Activated T-cell treated with anti-CD3 and anti-CD28 coated beads, Interleukin-2, amount 50 U/mL, for 24 hours (primary cell): ENCODE results near the gene IQSEC1.

Source experiments
- DNase-seq: peaks from one replicate; pipeline ENCODE4 v3.0.0-alpha.2; 2020
- H3K27ac Mint-ChIP-seq: 2 replicates; pipeline ENCODE4 v1.8.0; 2020; ENCODE audit warnings: mild to moderate bottlenecking, mixed read lengths
- H3K27me3 Mint-ChIP-seq: 2 replicates; pipeline ENCODE4 v1.8.0; 2020; ENCODE audit warnings: mixed read lengths
- H3K36me3 Mint-ChIP-seq: 2 replicates; pipeline ENCODE4 v1.8.0; 2020; ENCODE audit warnings: low read depth, mixed read lengths
- H3K4me1 Mint-ChIP-seq: 2 replicates; pipeline ENCODE4 v1.8.0; 2020; ENCODE audit warnings: low read depth, mixed read lengths
- H3K4me3 Mint-ChIP-seq: 2 replicates; pipeline ENCODE4 v1.8.0; 2020; ENCODE audit warnings: mild to moderate bottlenecking, moderate library complexity, mixed read lengths
- H3K9me3 Mint-ChIP-seq: 2 replicates; pipeline ENCODE4 v1.8.0; 2020; ENCODE audit warnings: mixed read lengths

Gene IQSEC1

DNA sequence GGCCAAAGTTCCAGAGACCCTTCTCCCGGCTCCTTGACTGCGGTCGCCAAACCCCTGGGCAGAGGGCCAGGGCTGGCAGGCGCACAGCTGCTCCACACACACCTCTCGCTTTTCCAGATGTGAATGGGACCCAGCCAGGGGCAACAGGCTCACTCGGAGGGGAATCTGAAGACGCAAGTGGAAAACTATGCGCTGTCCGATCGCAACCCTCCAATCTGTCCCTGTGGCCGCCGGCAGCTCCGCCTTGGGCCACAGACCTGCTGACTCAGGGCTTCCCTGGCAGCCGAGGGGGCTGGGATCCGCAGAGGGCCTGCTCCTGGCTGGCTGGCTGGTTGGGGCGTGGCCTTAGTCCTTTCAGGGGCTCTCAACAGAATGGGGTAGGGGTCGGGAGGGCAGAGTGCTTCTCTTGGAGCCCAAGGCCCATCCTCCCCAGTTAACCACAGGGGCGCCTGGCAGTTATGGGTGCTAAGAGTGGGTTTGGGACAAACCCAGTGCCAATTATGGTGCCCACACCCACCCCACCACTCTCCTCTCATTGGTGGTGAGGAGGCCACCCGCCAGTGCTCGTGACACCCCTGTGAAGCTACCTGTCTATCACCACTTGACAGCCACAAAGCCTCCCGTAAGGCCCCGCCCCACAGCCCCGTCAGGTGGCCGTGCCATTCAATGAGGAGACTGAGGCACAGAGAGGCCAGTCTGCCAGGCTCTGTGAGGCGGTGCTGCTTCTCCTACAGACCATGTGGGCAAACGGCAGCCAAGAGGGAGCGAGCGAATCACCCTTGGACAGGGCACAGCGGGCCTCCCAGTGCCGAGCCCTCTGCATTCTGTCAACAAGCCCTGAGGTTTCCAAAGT lies 53.8 kb downstream of the IQSEC1 start:
- H3K4me3 Mint-ChIP-seq, result no peak overlapping the region
- H3K36me3 Mint-ChIP-seq, result no peaks in the 10 kb centered on the region
- no peak overlapping the region for H3K27ac Mint-ChIP-seq
- no peak for DNase-seq
- H3K4me1 Mint-ChIP-seq, result peaks cover 28% of the 10 kb centered on the region
- H3K27me3 Mint-ChIP-seq, result no peaks in the 10 kb centered on the region
- H3K9me3 Mint-ChIP-seq, result no peaks in the 10 kb centered on the region

- no peak for DNase-seq
- no peak overlapping the region for H3K4me3 Mint-ChIP-seq
- no peaks in the 10 kb centered on the region for H3K9me3 Mint-ChIP-seq
- H3K36me3 Mint-ChIP-seq, result no peaks in the 10 kb centered on the region
- no peaks in the 10 kb centered on the region for H3K27me3 Mint-ChIP-seq
- H3K4me1 Mint-ChIP-seq, result peaks cover 36% of the 10 kb centered on the region
- H3K27ac Mint-ChIP-seq, result peak overlapping the region; percentile 57
Measured at GRCh38 chr3:13018561-13019242, 54.5 kb downstream of the IQSEC1 start.

- H3K36me3 Mint-ChIP-seq, result peaks cover 4% of the 10 kb centered on the region
- no peak overlapping the region for H3K4me3 Mint-ChIP-seq
- no peaks in the 10 kb centered on the region for H3K9me3 Mint-ChIP-seq
- no peak for DNase-seq
- peak overlapping the region; percentile 57 for H3K27ac Mint-ChIP-seq
- no peaks in the 10 kb centered on the region for H3K27me3 Mint-ChIP-seq
- H3K4me1 Mint-ChIP-seq, result peaks cover 43% of the 10 kb centered on the region
Measured at GRCh38 chr3:13018043-13018451, 55.2 kb downstream of the IQSEC1 start.

DNA sequence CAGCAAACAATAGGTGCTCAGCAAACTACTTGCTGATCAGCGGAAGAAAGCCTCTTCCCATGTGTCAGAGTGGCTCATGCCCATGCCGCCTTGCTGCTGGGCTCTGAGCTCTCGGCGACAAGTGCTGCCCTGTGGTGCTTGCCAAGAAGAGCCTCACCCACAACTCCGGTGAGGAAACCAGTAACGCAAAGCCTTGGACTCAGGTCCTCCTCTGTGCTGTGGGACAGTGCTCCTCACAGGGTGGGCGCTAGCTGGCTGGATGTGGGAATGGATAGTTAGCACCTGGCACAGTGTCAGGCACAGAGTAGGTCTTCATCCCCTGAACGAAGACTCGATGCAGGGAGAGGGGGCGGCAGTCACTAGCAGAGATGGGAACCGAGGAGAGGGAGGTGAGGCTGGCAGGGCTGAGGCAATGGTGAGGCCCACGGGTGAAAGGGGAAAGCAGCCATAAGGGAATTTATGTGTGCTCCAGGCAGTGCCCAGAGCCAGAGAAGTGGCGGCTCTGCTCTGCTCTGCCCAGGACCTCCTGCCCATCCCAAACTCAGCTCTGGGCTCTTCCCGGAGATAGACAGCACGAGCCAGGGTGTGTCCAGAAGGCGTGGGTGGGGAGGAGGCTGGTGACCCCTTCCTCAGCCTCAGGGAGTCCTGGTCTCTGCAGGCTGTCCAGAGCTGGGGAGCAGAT lies 55.7 kb downstream of the IQSEC1 start:
- Mint-ChIP-seq H3K4me1 (peaks cover 46% of the 10 kb centered on the region), H3K27me3 (no peaks in the 10 kb centered on the region), H3K9me3 (no peaks in the 10 kb centered on the region), H3K4me3 (no peak overlapping the region), H3K36me3 (peaks cover 5% of the 10 kb centered on the region), H3K27ac (peak overlapping the region; percentile 96)
- peak; percentile 29 for DNase-seq

DNA sequence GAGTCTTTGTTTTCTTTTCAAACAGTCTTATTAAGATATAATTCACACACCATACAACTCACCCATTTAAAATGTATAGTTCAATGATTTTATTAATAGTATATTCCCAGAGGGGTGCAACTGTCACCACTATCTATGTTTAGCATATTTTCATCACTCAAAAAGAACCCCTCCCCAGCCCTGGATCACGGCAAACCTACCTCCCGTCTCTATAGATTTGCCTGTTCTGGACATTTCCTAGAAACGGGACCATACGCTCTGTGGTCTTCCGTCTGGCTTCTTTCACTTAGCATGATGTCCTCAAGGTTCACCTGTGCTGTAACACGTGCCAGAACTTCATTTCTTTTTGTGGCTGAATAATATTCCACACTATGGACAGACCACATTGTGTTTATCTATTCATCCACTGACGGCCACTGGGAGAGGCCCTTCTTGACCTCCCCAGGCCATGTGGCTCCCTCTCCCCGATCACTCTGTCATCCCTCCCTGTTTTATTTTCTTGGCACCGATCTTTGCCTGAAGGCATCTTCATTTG lies 56.4 kb downstream of the IQSEC1 start:
- H3K9me3 Mint-ChIP-seq, result no peaks in the 10 kb centered on the region
- no peaks in the 10 kb centered on the region for H3K27me3 Mint-ChIP-seq
- DNase-seq, result no peak
- peaks cover 10% of the 10 kb centered on the region for H3K36me3 Mint-ChIP-seq
- peaks cover 53% of the 10 kb centered on the region for H3K4me1 Mint-ChIP-seq
- peak overlapping the region; percentile 76 for H3K4me3 Mint-ChIP-seq
- peak overlapping the region; percentile 96 for H3K27ac Mint-ChIP-seq

DNA sequence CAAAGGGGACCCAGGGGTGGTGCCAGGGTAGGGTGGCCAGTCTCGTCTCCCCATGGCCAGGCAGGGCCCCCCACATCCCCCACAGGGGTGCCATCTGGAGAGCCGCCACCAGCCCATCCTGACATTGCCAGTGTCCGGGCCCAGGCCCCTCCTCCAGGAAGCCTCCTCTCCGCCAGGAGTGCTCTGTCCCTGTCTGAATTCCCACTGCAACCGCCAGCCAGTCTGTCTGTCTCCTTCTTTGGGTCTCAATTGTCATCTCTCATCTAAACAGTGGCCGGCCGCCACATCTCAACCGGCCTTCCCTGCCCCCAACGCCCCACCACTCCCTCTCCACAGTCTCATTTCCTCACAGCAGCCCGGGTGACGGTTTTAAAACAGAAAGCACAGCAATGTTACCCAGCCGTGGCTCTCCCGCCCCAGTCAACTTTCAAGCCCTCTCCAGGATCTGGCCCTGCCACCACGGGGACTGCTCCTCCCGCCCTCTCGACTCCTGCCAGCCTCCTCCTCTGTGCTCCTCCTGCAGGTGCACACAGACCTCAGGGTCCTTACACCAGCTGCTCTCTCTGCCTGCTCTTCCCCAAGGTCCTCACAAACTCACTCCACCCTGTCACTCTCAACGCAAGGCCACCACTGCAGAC lies 57.0 kb downstream of the IQSEC1 start:
- Mint-ChIP-seq H3K36me3 (peaks cover 10% of the 10 kb centered on the region), H3K4me1 (peaks cover 59% of the 10 kb centered on the region), H3K9me3 (no peaks in the 10 kb centered on the region), H3K27ac (peak overlapping the region; percentile 96), H3K27me3 (no peaks in the 10 kb centered on the region), H3K4me3 (peak overlapping the region; percentile 76)
- peak; percentile 73 for DNase-seq

DNA sequence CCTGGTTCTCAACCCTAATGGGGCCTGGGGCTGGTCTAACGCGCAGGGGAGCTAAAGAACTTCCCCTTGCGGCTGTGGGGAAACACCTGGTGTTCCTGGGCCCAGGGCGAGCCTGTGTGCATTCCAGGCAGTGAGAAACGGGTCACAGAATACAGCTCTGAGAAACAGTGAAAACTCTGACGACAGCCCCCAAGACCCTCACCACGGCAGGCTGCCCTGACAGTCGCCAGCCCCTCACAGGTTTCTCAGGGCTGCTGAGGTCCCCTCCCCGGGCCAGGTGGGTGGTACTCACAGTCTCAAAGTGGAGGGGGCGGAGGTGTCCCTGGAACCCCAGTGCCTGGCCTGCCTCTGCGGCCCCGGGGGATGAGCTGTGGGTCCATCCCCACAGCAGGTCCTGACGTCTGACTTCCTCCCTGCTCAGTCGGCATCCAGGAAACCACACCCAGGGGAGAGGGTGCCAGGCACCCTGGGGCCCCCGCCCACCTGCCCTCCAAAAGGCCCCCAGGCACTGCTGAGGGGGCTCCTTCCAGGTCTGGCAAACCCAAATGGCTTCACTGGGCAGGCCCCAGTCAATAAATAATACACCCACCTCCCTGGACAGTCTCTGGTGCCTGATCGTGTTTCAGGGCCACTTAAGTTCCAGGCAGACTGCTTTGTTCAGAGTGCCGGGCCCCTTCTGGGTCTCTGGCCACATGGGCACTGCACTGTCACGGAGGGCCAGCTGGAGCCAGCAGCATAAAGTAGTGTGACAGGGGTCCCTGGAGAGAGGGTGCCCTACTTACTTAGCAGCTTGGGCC lies 57.7 kb downstream of the IQSEC1 start:
- peaks cover 12% of the 10 kb centered on the region for H3K36me3 Mint-ChIP-seq
- H3K27ac Mint-ChIP-seq, result peak overlapping the region; percentile 96
- H3K27me3 Mint-ChIP-seq, result no peaks in the 10 kb centered on the region
- peak overlapping the region; percentile 76 for H3K4me3 Mint-ChIP-seq
- H3K9me3 Mint-ChIP-seq, result no peaks in the 10 kb centered on the region
- peak; percentile 76 for DNase-seq
- H3K4me1 Mint-ChIP-seq, result peaks cover 66% of the 10 kb centered on the region

DNA sequence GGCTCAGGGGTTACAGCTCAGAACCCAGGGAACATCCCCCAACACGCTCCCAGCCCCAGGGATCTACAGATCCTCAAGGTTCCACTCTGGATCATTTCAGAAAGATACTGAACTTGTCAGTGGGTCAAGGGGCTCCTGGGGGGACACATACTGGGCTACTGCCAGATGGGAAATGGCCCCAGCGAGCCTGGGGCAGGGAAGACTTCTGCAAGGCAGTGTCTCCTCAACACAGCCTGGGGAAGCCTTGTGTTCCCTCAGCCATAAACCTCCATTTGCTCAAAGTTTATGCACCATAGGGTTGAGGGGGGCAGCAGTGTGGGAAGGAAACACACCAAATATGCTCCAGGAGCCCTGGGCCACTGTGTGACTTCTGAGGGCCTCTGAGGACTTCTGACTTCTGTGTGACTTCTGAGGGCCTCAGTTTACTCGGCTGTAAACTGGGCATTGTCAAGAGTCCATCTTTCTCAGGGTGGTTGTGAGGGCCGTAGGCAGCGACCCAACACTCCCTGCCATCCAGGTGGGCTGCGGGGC lies 58.4 kb downstream of the IQSEC1 start:
- Mint-ChIP-seq H3K4me3 (peak overlapping the region; percentile 76), H3K9me3 (no peaks in the 10 kb centered on the region), H3K27ac (peak overlapping the region; percentile 96), H3K27me3 (no peaks in the 10 kb centered on the region), H3K4me1 (peaks cover 73% of the 10 kb centered on the region), H3K36me3 (peaks cover 12% of the 10 kb centered on the region)
- no peak for DNase-seq

- Mint-ChIP-seq H3K4me3 (peak overlapping the region; percentile 76), H3K36me3 (peaks cover 14% of the 10 kb centered on the region), H3K4me1 (peaks cover 79% of the 10 kb centered on the region), H3K27me3 (no peaks in the 10 kb centered on the region), H3K27ac (peak overlapping the region; percentile 96), H3K9me3 (no peaks in the 10 kb centered on the region)
- DNase-seq, result peak; percentile 65
Measured at GRCh38 chr3:13013994-13014754, 59.1 kb downstream of the IQSEC1 start.

GRCh38 chr3:13013566-13013965 lies 59.7 kb downstream of the IQSEC1 start:
- peaks cover 85% of the 10 kb centered on the region for H3K4me1 Mint-ChIP-seq
- H3K36me3 Mint-ChIP-seq, result peaks cover 17% of the 10 kb centered on the region
- H3K27ac Mint-ChIP-seq, result peak overlapping the region; percentile 96
- peak overlapping the region; percentile 76 for H3K4me3 Mint-ChIP-seq
- no peak for DNase-seq
- no peaks in the 10 kb centered on the region for H3K27me3 Mint-ChIP-seq
- H3K9me3 Mint-ChIP-seq, result no peaks in the 10 kb centered on the region

DNA sequence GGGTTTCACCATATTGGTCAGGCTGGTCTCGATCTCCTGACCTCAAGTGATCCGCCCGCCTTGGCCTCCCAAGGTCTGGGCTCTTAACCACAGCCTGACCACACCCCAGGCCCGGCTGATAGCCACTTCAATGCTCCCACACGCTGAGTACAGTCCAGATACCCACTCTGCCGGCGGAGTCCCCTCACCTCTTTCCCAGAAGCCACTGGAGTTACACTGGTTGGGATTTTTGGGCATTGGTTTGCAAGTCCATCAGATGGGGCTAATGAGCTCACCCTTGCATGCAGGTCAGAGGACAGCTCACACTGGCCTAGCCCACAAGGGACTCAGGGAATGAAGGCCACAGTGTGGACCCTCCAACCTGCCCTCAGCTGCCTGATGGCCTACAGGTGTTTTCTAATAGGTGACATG lies 60.1 kb downstream of the IQSEC1 start:
- no peaks in the 10 kb centered on the region for H3K27me3 Mint-ChIP-seq
- no peaks in the 10 kb centered on the region for H3K9me3 Mint-ChIP-seq
- peaks cover 89% of the 10 kb centered on the region for H3K4me1 Mint-ChIP-seq
- DNase-seq, result no peak
- peaks cover 20% of the 10 kb centered on the region for H3K36me3 Mint-ChIP-seq
- H3K27ac Mint-ChIP-seq, result peak overlapping the region; percentile 96
- H3K4me3 Mint-ChIP-seq, result peak overlapping the region; percentile 76

DNA sequence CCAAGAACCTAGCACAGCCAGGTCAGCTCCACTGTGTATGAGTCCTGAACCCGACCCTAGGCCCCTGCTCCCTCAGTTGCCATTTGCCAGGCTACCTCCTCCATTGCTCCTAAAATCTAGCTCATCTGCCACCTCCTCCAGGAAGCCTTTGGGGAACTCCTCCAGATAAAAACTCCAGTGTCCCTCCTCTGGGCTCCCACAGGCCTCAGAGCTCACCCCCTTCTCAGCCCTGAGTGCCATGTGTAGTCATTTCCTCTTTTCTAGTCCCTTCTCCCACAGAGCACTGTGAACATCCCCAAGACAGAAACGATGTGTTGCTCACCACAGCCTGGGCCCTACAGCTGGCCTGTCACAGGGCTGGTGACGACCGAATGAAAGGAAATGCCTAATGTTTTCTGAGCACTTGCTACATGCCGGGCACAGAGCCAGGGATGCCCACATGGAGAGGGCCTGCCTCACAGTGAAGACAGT lies 61.0 kb downstream of the IQSEC1 start:
- H3K4me3 Mint-ChIP-seq, result peak overlapping the region; percentile 63
- H3K27ac Mint-ChIP-seq, result peak overlapping the region; percentile 96
- H3K36me3 Mint-ChIP-seq, result peaks cover 20% of the 10 kb centered on the region
- no peaks in the 10 kb centered on the region for H3K9me3 Mint-ChIP-seq
- peaks cover 95% of the 10 kb centered on the region for H3K4me1 Mint-ChIP-seq
- H3K27me3 Mint-ChIP-seq, result no peaks in the 10 kb centered on the region
- peak; percentile 70 for DNase-seq
